Measurements from ENCODE around the gene TFCP2. TPM values are rescaled to one million over a fixed set of nuclear protein-coding genes. Genes with fewer than 3 reads are reported as not detected.

Gene TFCP2
- total RNA-seq, 1 experiment from 2014 or later = 25.7 TPM

DNA sequence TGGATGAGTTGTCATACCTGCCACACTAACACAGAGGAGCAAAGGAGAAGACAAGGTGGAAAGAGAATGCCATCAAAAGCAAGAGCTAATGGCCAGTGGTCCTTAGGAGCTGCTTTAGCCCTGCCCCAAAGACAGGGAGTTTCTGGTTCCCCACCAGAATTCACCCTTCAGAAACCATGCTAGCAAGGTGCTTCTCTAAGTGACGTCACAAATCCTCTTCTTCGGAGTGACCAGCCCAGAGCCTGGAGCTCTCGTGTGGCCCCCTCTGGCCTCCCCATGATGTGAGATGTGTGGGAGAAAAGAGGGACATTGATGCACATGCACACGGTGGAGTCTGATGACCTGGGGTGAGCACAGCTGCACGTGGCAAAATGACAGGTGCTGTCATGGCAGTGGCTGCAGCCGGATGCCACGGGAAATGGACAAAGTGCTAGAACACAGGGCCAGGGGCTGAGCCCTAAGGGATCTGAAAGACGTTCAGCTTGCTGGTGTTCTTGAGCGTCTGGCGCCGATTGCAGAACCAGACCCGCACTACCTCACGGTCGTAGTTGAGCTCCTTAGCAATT, 16.9 kb upstream of the TFCP2 start:
- Histone ChIP-seq H4K20me1 (ENCODE audit: insufficient read depth) (no peaks in the 10 kb centered on the region), H3F3A (ENCODE audit: insufficient read depth, low read depth) (no peaks in the 10 kb centered on the region), H3K36me3 (ENCODE audit: low read depth) (no peaks in the 10 kb centered on the region), H3K9me2 (ENCODE audit: insufficient read depth) (no peaks in the 10 kb centered on the region), H3K79me2 (ENCODE audit: low read depth) (no peaks in the 10 kb centered on the region), H3K4me1 (replicated peaks; ENCODE audit: insufficient read depth) (no peaks in the 10 kb centered on the region), H3K9me3 (ENCODE audit: insufficient read depth, low read depth) (no peaks in the 10 kb centered on the region), H3K27ac (no peak overlapping the region), H3K27me3 (ENCODE audit: insufficient read depth, low read depth) (no peaks in the 10 kb centered on the region), H3K4me3 (no peak overlapping the region), H3K4me2 (no peak overlapping the region), H2AFZ (no peak overlapping the region)
- ChIA-PET POLR2A (ENCODE audit: unreplicated experiment) (no interaction called here), CTCF (no interaction called here)
- BruUV-seq (replicated peaks) = no TSS peak
- TF ChIP-seq EZH2 (IDR thresholded peaks at IDR 0.05; ENCODE audit: low read depth) (no peak), CTCF (conservative IDR thresholded peaks at IDR 0.05) (no peak)
- DNase-seq = no peak
- intact Hi-C loops (cut with micrococcal nuclease; ENCODE audit: unreplicated experiment) = no loop called here

- H3K9me3 ChIP-seq (ENCODE audit: insufficient read depth, low read depth) = no peaks in the 10 kb centered on the region
- H3K36me3 ChIP-seq (ENCODE audit: low read depth) = no peaks in the 10 kb centered on the region
- H3K9me2 ChIP-seq (ENCODE audit: insufficient read depth) = no peaks in the 10 kb centered on the region
- intact Hi-C loops (cut with micrococcal nuclease; ENCODE audit: unreplicated experiment) = no loop called here
- no peaks in the 10 kb centered on the region for H3K79me2 ChIP-seq (ENCODE audit: low read depth)
- no peak overlapping the region for H3K4me3 ChIP-seq
- H3K4me2 ChIP-seq = no peak overlapping the region
- no peaks in the 10 kb centered on the region for H3K4me1 ChIP-seq (replicated peaks; ENCODE audit: insufficient read depth)
- H3K27me3 ChIP-seq (ENCODE audit: insufficient read depth, low read depth) = no peaks in the 10 kb centered on the region
- TF ChIP-seq CTCF (conservative IDR thresholded peaks at IDR 0.05) (no peak), EZH2 (IDR thresholded peaks at IDR 0.05; ENCODE audit: low read depth) (no peak)
- POLR2A ChIA-PET (ENCODE audit: unreplicated experiment) = no interaction called here
- H3K27ac ChIP-seq = no peak overlapping the region
- no peaks in the 10 kb centered on the region for H3F3A ChIP-seq (ENCODE audit: insufficient read depth, low read depth)
- no peak for DNase-seq
- no TSS peak for BruUV-seq (replicated peaks)
- CTCF ChIA-PET = no interaction called here
- H4K20me1 ChIP-seq (ENCODE audit: insufficient read depth) = no peaks in the 10 kb centered on the region
- no peak overlapping the region for H2AFZ ChIP-seq
Observed at GRCh38 chr12:51188359-51189051, 15.6 kb upstream of the TFCP2 start.

GRCh38 chr12:51187370-51187987, 14.5 kb upstream of the TFCP2 start:
- Histone ChIP-seq H3K4me1 (replicated peaks; ENCODE audit: insufficient read depth) (no peaks in the 10 kb centered on the region), H3K4me2 (no peak overlapping the region), H3K27ac (no peak overlapping the region), H3F3A (ENCODE audit: insufficient read depth, low read depth) (no peaks in the 10 kb centered on the region), H3K36me3 (ENCODE audit: low read depth) (no peaks in the 10 kb centered on the region), H3K79me2 (ENCODE audit: low read depth) (no peaks in the 10 kb centered on the region), H3K9me2 (ENCODE audit: insufficient read depth) (no peaks in the 10 kb centered on the region), H3K9me3 (ENCODE audit: insufficient read depth, low read depth) (no peaks in the 10 kb centered on the region), H2AFZ (no peak overlapping the region), H3K27me3 (ENCODE audit: insufficient read depth, low read depth) (no peaks in the 10 kb centered on the region), H4K20me1 (ENCODE audit: insufficient read depth) (no peaks in the 10 kb centered on the region), H3K4me3 (no peak overlapping the region)
- intact Hi-C loops (cut with micrococcal nuclease; ENCODE audit: unreplicated experiment) = no loop called here
- ChIA-PET CTCF (no interaction called here), POLR2A (ENCODE audit: unreplicated experiment) (no interaction called here)
- no peak for DNase-seq
- no TSS peak for BruUV-seq (replicated peaks)
- no peak for TF ChIP-seq EZH2 (IDR thresholded peaks at IDR 0.05; ENCODE audit: low read depth)
- TF ChIP-seq CTCF (conservative IDR thresholded peaks at IDR 0.05) = no peak
